AG09309 (cell line): ENCODE results near the gene AQP1.

Experiments used
- DNase-seq: peaks from one replicate; pipeline ENCODE4 v3.0.0-alpha.2; 2010; ENCODE audit warnings: low read depth
- H3K4me3 ChIP-seq: 2 replicates; pipeline ENCODE4 v1.5.1; 2011; ENCODE audit warnings: mild to moderate bottlenecking, low read depth, low read length, moderate library complexity; ENCODE audit not compliant: control insufficient read depth
- CTCF ChIP-seq: IDR thresholded peaks from 2 replicates; pipeline ENCODE4 v1.5.1; 2011; ENCODE audit warnings: mild to moderate bottlenecking, low read depth, low read length, inconsistent platforms; ENCODE audit not compliant: insufficient read depth, control insufficient read depth; ENCODE audit errors: missing control alignments

AQP1 gene

GRCh38 chr7:30898411-30898810 lies 13.2 kb upstream of the AQP1 start:
- DNase-seq, result no peak
- no peak overlapping the region for H3K4me3 ChIP-seq
- no peak for TF ChIP-seq CTCF

GRCh38 chr7:30899066-30899465 lies 12.6 kb upstream of the AQP1 start:
- no peak for TF ChIP-seq CTCF
- DNase-seq, result no peak
- no peak overlapping the region for H3K4me3 ChIP-seq

- no peak for DNase-seq
- H3K4me3 ChIP-seq, result no peak overlapping the region
- no peak for TF ChIP-seq CTCF
Observed at GRCh38 chr7:30899630-30900029, 12.0 kb upstream of the AQP1 start.

GRCh38 chr7:30900053-30900452 lies 11.6 kb upstream of the AQP1 start:
- no peak overlapping the region for H3K4me3 ChIP-seq
- TF ChIP-seq CTCF, result no peak

GRCh38 chr7:30900803-30901362 lies 10.8 kb upstream of the AQP1 start:
- no peak for DNase-seq
- H3K4me3 ChIP-seq, result no peak overlapping the region
- no peak for TF ChIP-seq CTCF

More at GRCh38 chr7:30900053-30900452, 11.6 kb upstream of the AQP1 start:
- DNase-seq, result no peak

- no peak for TF ChIP-seq CTCF
- no peak overlapping the region for H3K4me3 ChIP-seq
- DNase-seq, result no peak
Observed at GRCh38 chr7:30901856-30902255, 9.8 kb upstream of the AQP1 start.

GRCh38 chr7:30902466-30902865 lies 9.2 kb upstream of the AQP1 start:
- no peak overlapping the region for H3K4me3 ChIP-seq
- TF ChIP-seq CTCF, result no peak
- DNase-seq, result no peak
